Activated CD8-positive, alpha-beta memory T cell treated with anti-CD3 and anti-CD28 coated beads, Interleukin-2, amount 50 U/mL, for 48 hours (primary cell): ENCODE measurements around the gene HCN4.
"Not testable (repeated sequence)": the region's sequence is repeated elsewhere in the genome, so short reads cannot be mapped to it uniquely, and the experiment has no call there.

ENCODE experiments used
- DNase-seq: peaks from one replicate; pipeline ENCODE4 v3.0.0-alpha.2; 2020

Gene HCN4

DNA sequence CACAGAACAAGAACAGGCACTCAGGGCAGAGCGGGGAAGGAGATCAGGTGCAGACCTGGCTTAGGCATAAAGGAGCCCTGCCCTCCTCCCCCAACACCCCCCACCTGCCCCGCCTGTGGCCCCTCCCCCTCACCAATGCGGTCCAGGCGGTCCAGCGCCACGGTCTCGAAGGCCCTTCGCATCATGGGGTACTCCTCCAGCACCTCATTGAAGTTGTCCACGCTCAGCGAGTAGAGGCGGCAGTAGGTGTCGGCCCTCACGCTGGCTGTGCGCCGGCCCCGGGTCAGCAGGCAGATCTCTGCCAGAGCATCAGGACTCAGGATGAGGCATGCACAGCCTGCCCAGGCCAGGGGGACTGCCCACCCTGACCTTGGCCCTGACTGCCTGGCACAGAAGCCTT lies 44.8 kb downstream of the HCN4 start:
- DNase-seq, result no peak

DNA sequence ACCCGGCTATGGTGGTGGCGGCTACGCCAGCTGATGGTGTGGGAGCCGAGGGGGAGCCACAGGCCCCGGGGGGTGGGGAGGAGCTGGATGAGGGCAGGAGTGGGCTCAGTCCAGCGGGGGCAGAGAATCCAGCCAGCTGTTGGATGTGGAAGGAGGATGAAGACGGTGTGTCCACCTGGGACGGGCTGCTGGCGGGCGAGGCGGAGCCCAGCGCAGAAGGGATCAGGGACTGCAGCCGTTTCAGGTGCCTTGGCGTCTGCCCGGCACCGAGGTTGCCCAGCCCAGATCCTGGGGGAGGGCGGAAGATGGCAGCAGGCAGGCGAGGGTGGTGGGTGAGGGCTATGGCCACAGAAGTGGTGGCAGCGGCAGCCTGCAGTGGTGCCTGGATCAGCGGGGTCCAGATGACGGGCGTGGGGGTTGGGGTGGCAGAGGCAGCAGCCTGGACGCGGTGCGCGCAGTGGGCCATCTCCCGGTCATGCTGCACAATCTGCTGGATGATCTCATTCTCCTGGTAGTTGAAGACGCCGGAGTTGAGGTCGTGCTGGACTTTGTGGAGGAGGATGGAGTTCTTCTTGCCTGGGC lies 45.3 kb downstream of the HCN4 start:
- DNase-seq, result no peak

DNA sequence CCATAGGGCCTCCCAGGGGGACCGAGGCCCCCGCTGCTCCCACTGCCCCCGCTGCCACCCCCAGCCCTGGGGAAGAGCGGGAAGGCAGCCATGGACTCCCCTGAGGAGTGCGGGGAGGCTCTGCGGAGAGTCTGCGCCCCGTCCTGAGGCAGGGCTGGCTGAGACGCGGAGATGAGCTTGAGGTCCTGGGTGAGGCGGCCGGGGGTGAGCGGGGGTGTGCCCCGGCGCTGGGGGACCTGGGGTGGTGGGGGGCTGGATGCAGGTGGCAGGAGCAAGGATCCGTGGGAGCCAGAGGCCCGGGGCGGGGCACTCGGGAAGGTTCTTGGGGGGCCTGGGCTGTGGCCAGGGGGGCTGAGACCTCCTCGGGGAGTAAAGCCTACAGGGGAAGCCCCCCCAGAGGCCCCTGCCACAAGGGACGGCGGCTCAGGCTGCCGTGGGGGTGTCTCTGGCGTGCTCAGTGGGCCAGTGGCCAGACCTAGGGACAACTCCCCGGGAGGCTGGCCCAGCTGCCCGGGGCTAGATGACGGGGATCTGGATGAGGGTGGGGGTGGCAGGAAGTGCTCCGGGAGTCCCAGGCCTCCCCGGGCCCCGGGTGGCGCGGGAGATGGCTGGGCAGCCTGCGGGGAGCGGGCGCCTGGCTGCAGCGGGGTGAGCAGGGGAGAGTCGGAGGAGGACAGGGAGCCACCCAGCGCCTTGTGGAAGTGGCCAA lies 45.9 kb downstream of the HCN4 start:
- no peak for DNase-seq

DNA sequence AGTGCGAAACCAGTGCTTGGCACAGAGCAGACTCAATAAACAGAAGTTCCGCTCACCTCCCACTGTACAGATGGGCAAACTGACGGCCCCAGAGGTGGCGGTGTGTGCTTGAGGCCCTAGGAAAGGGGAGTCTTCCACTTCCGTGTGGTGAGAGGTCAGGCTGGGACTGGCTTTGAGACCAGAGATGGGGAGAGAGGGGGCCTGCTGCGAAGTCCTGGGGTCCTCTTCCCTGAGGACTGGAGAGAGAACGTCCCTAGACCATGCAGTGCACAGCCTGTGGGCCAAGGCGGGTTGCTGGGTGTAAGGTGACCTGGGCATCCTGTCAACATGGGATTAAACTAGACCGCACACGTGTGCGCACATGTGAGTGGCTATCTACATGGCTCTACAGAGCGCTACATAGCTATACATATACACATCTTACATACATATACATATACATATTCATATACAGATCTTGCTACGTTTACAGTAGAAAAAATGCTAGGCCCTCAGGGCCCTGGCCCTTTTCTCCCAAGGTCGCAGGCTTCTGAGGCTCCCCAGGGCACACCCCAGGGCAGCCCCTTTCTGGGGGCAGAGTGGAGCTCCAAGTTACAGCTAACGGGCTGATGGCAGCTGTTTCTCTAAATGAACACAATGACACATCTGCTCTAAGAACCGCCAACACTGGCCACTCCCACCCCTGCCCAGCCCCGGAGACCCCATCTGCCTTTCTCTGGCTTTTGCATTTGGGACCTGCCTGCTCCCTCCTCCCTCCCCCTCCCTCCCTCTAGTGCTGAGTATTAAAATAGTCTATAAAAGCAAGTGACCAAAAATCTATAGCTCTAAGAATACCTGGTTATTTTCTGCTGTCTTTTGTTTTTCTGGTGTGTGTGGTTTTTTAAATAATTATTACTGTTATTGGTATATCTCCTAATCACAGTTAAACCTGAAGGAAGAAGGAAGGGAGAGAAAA lies 47.0 kb downstream of the HCN4 start:
- no peak for DNase-seq

DNA sequence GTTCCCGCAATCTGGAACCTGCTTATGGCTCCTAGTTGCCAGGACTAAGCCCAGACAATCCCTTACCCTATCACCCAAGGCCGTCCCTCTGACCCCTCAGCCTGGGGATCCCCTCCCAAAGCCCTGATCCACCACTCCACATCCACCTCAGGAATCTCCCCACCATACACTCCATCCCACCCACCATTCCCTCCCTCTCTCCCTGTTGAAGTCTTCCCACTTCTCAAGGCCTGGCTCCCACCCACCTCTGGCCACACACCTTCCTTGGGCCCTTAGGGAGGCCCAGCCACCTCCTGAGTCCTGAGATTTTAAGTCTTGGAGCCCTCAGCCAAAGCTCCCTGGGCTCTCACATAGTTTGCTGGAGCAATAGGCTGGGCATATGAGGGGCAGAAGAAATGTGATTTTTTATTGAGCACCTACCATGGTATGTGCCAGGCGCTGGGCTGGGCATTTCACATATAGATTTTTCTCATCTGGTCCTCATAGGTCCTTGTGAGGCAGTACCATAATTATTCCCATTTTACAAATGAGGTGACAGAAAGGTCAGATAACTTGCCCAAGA lies 48.1 kb downstream of the HCN4 start:
- no peak for DNase-seq

DNA sequence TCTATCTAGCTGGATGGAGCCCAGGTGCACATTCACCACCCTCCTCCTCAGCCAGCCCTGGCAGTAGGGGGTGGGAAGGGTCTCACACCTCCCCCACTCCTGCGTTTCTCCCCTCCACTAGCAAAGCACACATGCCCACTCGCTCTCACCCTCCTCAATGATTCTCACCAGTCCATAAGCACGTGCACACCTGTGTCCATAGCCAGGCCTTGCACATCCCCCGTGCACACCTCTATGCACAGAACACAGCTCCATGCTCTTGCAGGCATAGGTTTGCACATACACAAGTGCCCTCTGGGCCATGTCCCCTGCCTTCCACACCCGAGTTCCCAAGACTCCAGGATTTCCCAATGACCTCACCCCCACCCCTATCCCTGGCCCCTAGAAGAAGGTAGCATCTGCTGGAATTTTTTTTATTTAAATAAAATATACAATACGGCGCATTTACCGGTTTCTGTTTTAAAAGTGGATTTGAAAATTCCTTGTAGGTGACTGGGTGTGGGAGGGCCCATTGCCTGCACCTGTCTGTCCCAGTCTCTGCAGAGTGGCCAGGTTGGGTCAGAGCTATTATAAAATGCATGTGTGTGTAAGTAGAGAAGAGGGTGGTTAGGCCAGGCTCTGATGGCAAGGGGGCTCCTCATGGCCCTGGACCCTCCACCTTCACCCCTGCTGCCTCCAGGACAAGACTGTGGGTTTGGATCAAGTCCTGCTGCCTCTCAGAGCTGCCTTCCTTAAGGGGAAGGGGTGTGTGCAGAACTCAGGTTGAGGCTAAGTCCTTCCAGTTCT lies 49.1 kb downstream of the HCN4 start:
- no peak for DNase-seq

DNA sequence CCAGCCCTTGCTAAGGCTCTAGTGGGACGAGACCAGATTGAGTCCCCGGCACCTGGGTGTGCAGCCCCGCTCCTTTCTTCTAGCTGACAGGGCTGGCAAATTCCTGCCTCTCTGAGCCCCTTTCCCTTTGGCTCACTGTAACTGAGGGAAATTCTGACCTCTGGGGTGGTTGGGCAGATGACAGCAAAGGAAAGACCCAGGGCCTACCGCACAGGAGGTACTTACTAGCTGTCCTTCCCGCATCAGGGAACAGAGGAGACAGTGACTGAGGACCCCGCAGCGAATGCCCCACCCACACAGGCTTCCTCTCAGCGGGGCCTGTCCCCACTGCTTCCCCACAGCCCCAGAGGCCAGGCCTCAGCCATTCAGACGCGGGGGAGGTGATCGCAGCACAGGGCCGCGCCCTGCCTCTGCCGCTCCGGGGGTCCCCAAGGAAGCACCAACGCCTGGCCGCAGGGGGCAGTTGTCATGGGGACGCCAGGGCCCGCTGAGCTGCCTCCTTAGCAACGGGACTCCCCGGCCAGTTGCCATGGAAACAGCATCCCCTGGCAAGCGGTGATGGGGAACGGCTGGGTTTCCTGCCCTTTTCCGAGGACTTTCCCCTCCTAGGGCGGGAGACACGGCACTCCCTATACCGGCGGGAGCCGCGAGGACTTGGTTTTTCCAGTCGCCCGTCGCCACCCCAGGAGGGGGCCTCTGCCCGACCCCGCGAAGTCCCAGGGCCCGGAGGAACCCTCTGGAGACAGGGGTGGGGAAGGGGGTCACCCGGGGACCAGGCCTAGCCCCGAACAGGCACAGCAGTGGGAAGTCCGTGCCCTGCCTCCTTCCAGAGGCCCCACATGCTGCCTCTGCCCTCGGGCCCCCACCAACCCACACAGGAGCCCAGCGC lies 50.1 kb downstream of the HCN4 start:
- no peak for DNase-seq

DNA sequence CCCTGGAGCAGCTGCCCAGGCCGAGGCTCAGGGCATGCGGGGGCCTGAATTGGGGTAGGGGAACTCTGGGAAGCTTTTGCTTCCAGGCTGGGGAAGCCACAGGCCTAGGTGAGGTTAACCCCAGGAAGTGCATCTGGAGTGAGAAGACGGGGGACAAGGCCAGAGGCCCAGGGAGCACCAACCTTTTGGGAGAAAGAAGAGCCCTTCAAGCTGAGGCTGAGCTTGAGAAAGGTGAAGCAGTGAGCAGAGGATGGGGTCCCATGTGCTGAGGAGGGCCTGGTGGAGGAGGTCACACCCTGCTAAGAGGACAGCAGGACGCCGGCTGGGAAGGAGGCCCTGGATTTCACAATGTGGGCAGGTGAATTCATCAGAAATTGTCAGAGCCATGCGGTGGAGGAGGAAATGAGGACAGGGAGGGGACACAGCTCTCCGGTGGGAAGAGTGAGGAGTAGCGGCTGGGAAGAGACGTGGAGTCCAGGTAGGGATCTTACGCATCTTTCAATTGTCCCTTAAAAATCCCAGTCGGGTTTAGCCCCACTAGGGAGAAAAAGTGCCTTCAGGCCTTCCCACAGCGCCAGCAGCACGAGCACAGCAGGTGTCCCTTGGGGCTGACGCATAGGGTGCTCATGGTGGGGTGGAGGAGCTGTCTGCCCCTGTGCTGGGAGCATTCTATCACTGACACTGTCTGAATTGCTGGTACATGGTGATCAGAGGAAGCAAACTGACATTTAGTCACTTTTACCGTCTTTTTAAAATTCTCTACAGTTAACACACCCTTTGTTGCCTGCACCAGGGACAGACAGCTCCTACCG lies 50.9 kb downstream of the HCN4 start:
- DNase-seq, result no peak

DNA sequence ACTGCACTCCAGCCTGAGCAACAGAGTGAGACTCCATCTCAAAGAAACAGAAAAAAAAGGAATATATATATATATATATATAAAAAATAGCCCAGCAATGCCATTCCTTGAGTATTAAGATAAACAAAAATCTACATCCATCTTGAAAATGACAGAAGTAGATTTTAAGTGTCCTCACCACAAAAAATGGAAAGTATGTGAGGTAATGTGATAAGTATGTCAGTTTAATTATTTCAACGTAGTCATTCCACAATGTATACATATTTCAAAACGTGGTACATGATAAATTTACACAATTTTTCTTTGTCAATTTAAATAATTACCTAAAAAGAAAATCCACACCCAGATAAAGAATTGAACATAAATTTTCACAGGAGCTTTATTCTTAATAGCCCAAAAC lies 54.9 kb downstream of the HCN4 start:
- no peak for DNase-seq

DNA sequence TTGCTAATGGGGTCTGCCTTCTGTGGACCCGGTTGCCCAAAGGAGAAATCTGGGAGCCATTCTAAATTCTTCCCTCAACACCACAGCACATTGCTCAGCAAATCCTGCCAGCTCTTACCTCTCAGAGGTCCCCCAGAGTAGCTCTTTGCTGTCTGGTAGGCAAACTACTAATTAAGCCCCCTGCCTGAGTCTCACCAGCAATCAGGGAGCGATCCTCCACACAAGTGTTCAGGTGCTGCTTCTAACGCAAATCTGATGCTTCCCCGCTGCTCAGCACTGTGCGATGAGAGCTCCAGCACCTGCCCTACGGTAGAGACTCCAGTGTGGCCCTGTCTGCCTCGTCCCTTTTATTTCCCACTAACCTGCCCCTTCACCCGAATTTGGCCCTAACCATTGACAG lies 60.5 kb downstream of the HCN4 start:
- no peak for DNase-seq

DNA sequence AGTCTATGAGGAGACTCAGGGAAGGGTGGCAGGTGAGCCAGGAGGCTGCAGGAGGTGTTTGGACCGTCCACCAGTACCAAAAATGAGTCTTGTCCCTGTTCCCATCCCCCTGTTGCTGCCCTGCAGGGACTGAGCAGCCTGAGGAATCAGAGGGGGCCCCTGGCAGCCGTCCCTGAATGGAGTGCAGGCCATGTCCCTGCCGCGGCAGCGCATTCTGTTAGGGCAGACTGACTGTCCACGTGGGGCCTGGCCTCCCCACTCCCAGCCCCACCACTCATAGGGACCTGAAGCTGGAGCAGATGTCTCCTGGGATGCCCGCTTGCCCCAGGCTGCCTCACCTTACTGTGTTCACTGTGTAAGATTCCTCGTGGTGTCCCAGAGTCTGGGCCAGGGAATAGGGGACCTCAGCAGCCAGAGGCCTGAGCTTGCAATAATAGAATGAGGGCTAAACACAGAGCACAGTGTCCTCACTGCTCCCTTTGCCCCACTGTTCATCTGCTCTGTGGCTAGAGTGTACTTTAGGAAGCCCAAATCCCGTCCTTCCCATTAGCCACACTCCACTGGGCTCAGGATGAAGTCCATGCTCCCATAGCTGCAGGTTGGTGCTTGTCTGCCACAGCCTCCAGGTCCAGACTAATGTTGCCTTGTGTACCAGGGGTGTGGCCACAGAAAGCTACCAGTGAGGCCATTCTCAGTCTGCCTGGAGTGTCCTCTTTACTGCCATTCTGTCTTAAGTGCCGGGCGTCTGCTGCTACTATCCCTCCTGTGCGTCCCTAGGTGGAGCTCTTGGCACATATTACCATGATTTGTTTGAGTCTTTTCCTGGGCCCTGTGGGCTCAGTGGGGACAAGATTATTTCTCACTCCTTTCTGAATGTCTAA lies 63.2 kb downstream of the HCN4 start:
- no peak for DNase-seq

DNA sequence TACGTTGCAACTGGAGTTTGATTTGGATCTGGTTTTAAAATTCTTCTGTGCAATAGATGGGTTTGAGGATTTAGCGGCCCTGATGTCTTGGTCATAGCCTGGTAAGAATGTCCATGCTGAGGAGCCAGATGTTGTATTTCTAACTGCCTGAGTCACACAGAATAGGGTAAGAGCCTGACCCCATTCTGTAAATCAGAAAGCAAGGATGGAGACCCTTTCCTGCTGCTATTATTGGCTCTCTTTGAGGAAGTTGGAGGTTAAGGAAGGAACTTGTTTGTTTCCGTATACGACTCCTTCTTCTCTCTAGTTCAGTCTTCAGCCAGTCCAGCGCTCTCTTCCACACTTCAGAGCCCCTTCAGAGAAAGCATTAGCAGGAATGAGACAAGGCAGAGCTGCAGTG lies 65.1 kb downstream of the HCN4 start:
- no peak for DNase-seq

DNA sequence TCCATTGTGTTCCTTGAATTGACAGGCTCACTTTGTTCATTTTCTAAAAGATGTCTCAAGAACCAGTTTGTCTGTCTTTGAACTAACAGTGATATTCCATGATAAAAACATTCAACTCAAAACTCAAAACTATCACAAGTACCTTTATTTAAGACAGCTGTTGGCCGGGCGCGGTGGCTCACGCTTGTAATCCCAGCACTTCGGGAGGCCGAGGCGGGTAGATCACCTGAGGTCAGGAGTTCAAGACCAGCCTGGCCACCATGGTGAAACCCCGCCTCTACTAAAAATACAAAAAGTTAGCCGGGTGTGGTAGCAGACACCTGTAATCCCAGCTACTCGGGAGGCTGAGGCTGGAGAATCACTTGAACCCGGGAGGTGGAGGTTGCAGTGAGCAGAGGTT lies 68.5 kb downstream of the HCN4 start:
- DNase-seq, result not testable (repeated sequence)

DNA sequence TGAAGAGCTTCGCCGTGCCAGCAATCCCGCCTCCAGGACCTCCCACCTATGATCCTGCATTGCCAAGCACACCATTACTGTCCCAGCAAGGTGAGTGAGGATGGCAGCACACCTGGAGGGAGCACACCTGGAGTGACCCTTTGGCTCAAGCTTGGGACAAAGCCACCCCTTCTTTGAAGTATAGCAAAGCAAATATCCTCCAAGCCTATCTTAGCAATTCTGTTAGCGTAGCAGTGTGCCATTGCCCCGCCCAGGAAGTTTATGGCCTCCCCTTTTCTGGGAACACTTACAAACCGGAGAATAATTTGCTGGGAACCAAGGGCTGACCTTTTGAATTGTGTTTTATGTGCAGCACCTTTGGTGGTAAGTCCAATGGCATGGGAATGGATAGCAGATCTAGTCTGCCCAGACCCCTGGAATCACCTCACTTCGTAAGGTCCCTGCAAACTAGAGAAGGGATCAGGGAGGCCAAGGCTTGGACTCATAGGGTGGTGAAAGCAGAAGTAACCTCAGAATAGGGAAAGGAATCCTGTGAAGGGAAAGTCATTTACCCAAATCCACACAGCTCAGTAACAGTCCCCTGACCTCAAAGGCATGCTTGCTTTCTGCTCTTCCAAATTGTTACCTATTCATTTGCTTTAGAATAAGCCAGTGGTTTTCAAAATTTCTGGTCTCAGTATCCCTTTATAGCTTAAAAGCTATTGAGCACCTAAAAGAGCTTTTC lies 70.1 kb downstream of the HCN4 start:
- DNase-seq, result no peak

DNA sequence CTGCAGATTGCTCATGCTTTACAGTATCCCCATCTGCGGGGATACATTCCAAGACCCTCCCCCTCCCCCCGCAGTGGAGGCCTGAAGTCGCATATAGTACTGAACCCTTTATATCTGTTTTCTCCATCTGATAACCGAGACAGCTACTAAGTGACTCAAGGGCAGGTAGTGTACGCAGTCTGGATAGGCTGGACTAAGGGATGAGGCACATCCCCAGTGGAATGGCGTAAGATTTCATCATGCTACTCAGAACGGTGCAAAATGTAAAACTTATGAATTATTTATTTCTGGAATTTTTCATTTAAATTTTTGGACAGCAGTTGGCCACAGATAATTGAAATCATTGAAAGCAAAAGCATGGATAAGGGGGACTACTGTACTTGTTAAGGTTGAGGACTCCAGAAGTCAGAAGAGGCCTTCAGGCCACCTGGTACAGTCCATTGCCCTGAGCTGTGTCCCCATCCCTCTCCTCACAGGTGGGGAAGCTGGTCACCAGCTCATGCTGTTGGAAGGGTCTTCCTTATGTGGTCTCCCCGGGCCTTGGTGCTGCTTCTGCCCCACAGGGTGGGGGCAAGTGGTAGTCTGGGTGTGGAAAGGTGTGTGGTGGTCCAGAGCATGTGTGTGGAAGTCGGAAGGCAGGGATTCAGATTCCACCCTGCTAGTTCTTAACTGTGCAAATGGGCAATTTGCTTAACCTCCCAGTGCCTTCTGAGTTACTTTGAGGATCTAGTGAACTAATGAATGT lies 72.0 kb downstream of the HCN4 start:
- no peak for DNase-seq

DNA sequence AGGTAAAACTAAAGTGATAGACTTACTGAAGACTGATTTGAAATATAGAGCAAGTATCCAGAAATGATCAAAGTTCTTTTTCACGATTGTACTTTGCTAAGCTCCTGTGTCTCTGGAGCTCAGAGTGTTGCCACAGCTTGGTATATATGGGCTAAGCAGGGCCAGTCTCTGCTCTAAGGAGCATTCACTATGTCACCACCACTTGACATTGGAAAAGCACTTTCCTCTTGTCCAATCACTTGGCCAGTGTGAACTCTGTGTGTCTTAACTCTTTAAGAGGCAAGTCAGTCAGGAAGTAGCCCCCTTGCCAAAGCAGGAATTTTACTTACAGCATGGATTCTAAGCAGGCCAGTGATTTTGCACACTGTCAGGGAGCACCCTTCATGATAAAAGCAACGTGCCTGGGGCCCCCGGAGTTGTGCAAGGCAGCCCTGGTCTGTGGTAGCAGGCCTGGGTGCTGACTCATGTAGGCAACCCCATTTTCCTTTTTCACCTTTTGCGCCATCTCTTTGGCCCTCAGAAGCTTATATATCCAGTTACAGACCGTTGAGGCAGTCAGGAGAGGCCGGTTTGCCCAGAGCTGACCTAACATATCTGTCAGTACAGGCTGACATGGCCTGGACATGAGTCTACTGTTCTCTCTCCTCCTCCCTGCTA lies 73.0 kb downstream of the HCN4 start:
- DNase-seq, result no peak

DNA sequence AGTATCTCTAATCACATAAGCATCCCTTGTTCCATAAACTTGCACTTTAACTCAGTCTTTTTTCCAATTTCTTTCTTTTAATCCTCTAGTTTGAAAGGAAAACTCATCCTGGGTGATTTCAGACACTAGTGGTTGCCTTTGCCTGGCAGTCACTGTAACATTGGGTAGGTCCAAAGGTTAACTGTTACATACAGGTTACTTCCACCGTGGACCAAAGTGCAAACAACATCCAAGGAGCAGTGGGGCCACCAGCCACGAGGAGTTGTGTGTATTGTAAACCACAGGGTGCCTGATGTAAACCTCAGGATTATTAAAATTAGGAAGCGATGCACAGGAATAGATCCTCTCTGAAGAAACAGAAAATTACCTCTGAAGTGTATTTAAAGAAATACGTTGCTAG lies 75.0 kb downstream of the HCN4 start:
- DNase-seq, result no peak

DNA sequence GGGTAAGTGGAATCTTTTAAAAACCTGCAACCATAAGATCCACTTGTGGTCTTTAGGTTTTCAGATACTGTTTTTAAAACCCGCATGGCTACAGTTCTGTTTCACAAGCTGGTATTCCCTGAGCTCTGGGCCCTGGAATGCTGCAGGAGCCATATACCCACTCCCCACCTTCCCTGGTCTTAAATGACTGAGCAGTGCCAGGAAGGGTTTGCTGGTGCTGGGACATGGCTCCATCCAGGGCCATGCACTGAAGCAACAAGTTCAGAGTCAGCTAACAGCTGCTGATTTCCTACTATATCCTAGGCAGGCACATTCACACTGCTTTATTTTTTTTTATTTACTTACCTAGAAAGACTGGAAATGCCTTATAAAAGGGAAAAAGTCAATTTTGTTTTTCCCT lies 77.3 kb downstream of the HCN4 start:
- no peak for DNase-seq
